Left renal cortex interstitium (tissue), 4 donors: ENCODE results near the gene MLYCD. TPM values are rescaled to one million over a fixed set of nuclear protein-coding genes. Genes with fewer than 3 reads are reported as not detected.

Source experiments
- DNase-seq, 4 donors: peaks; one replicate each; pipeline ENCODE4 v3.0.0-alpha.2; 2013; ENCODE audit warnings: low read depth in 4 of 4, low spot score in 2 of 4, missing footprints in 1 of 4
- polyA plus RNA-seq, 4 donors: library from polyadenylated mRNA; unstranded; fragments of 120-200 nt; gene quantifications; one replicate each; pipeline ENCODE4 v1.2.1, GENCODE V29; 2013; ENCODE audit not compliant: insufficient read length in 4 of 4

The MLYCD gene
- polyA plus RNA-seq, 4 donors: 3.9 to 5.7 (median 5.0) TPM

- no peak for DNase-seq
Measured at GRCh38 chr16:83895942-83896341, 3.0 kb upstream of the MLYCD start.

- DNase-seq: peak in 1 of 4 donors; percentile 29
Measured at GRCh38 chr16:83899272-83899897, 470 bp downstream of the MLYCD start.

- no peak for DNase-seq
Measured at GRCh38 chr16:83899978-83900377, 1.1 kb downstream of the MLYCD start.

GRCh38 chr16:83900571-83900970 lies 1.7 kb downstream of the MLYCD start:
- no peak for DNase-seq

GRCh38 chr16:83901101-83901500 lies 2.2 kb downstream of the MLYCD start:
- no peak for DNase-seq

- no peak for DNase-seq
Measured at GRCh38 chr16:83903751-83904150, 4.8 kb downstream of the MLYCD start.

- DNase-seq: no peak
Measured at GRCh38 chr16:83906683-83907082, 7.8 kb downstream of the MLYCD start.

- DNase-seq: no peak
Measured at GRCh38 chr16:83907111-83907510, 8.2 kb downstream of the MLYCD start.

- no peak for DNase-seq
Measured at GRCh38 chr16:83907631-83908250, 8.8 kb downstream of the MLYCD start.

GRCh38 chr16:83908798-83909197 lies 9.9 kb downstream of the MLYCD start:
- DNase-seq: no peak

GRCh38 chr16:83911290-83911689 lies 12.4 kb downstream of the MLYCD start:
- DNase-seq: no peak

GRCh38 chr16:83912519-83913244 lies 13.8 kb downstream of the MLYCD start:
- no peak for DNase-seq

GRCh38 chr16:83913245-83913633 lies 14.3 kb downstream of the MLYCD start:
- no peak for DNase-seq

GRCh38 chr16:83914091-83914710 lies 15.3 kb downstream of the MLYCD start:
- no peak for DNase-seq

GRCh38 chr16:83915081-83915480 lies 16.2 kb downstream of the MLYCD start:
- DNase-seq: no peak

GRCh38 chr16:83915491-83915890 lies 16.6 kb downstream of the MLYCD start:
- DNase-seq: no peak

GRCh38 chr16:83917152-83918120 lies 18.5 kb downstream of the MLYCD start:
- DNase-seq: no peak

- DNase-seq: no peak
Measured at GRCh38 chr16:83920894-83921491, 22.1 kb downstream of the MLYCD start.

- DNase-seq: no peak
Measured at GRCh38 chr16:83923581-83924365, 24.9 kb downstream of the MLYCD start.
